Activated T-cell treated with anti-CD3 and anti-CD28 coated beads for 48 hours (primary cell): ENCODE results near the gene RLF.

Experiments used
- DNase-seq: peaks from one replicate; pipeline ENCODE4 v3.0.0-alpha.2; 2020; ENCODE audit warnings: low read depth

Gene RLF

DNA sequence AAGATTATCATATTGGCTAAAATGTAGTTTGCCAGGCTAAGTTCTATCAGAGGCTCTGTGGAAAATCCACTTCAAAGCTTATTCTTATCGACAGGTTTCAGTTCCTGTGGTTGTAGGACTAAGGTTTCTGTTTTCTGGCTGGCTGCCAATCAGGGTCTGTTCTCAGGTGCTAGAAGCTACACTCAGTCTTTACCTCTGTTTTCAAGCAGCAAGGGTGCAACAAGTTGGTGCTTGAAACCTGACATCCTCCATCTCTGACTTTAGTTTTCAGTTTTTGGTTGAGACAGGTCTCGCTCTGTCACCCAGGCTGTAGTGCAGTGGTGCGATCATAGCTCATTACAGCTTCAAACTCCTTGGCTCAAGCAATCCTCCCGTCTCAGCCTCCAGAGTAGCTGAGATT is 71.3 kb downstream of the RLF start:
- peak; percentile 49 for DNase-seq

DNA sequence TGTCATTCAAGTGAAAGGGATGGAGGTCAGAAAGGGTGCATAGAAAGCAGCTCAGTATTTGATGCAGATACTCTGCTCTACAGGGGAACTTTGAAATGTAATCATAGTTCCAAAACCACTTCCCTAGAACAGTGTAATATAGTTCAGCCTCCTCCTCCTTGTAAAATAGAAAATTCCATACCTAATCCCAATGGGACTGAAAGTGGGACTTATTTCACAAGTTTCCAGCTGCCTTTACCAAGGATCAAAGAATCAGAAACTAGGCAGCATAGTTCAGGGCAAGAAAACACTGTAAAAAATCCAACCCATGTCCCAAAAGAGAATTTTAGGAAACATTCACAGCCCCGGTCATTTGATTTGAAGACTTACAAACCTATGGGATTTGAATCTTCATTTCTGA is 78.4 kb downstream of the RLF start:
- DNase-seq = no peak

DNA sequence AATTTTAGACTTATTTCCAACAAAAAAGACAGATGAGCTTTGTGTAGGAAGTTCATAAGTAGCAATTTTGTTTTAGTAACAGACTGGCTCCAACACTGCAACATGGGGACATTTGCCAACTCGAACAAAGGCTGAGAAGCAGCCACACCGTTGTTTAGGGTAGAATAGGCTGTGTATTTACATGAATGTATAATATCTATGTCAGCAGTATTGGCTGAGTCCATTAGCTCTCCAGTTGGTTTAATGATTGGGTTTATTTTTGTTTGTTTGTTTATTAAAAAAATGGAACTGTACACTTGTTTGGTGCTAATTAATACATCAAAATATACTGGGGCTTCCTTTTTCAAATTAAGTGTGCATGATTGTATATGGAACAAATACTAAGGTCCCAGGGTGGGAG is 79.2 kb downstream of the RLF start:
- DNase-seq = no peak

DNA sequence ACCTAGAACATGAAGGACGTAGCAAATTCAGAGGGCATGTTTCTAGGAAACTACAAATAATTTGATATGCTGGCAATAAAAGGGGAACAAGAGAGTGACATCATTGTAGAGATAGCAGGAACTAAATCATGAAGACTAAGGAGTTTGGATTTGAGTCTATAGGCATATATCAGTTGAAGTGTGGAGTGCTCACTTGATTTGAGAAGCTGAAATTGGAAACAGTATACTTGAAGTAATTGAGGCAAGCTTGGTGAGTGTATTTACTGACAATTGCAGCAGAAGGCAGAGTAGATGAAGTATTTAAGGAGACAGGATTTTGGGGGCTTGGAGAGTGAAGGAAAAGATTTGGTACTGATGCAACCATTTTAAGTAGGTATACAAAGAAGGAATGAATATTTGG is 80.2 kb downstream of the RLF start:
- DNase-seq = no peak

DNA sequence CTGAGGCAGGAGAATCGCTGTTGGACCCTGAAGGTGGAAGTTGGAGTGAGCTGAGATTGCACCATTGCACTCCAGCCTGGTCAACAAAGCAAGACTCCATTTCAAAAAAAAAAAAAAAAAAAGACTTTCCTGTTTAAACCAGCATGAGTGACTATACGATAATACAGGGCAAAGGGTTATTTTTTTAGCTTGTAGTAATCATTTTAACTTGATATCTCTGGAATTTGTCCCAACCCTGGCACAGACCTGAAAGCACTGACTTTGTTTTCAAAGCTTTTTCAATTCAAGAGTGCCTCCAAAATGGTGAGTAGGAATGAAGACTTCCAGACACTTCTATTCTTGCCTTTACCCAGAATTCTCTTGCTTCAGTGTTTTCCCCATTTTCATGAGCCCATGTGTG is 82.2 kb downstream of the RLF start:
- DNase-seq = no peak

DNA sequence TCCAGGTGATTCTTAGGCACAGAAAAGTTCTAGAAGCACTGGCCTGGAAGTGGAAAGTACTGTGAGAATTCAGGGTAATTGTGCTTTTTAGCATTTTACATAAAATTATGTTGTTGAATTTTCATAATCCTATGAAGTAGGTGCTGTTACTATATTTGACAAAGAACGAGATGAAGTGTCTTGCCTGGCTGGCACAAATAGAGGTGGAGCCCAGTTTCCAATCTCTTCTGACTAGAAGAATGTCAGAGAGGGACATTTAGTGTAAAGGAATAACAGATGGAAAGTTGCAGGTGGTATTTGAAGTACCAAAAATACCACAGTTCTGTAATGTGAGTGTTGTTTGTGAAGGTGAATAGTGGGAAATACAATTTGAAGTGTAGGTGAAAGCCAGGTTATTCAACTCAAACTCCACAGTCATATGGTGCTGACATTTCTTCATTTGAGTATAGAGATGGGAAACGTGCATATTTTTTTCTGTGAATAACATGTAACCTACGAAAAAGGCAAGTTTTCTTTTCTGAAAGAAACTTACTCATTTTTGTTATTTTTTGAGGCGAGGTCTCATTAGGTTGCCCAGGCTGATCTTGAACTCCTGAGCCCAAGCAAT is 83.1 kb downstream of the RLF start:
- no peak for DNase-seq

DNA sequence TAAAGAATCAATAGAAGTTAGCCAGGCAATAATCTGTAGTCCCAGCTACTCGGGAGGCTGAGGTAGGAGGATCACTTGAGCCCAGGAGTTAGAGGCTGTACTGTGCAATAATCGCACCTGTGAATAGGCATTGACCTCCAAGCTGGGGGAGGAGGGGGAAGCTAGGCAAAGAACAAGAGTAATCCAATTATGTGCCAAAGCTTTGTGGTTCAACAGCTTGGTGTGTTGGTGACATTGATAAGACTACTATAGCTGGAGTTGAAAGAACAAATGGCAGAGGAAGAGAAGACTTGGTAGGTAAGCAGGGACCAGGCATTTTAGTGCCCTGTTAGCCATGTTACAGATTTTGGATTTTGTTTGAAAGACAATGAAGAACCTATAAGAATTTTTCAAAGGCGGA is 84.5 kb downstream of the RLF start:
- DNase-seq = no peak

DNA sequence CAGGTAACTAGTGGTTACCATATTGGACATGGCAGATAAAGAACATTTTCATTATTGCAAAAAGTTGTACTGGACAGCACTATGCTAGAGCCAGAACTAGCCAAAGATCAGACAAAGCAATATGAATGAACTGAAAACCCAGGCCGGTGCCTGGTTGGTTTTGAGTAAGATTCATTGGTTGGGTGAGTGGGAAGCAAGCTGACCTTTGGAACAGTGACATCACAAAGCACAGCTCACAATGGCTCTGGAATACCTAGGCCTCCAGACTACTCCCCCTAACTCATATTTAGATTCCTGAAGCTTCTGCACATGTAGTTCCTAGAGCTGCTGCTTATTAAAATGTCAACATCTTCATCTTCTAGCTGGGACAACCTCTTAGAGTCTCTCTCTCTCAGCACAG is 86.5 kb downstream of the RLF start, which contains the start of gene TMCO2:
Gene TMCO2, plus strand, starts transcription at position 283 of the 400 bp plus-strand sequence. Its CDS starts 57 bp downstream, at position 340.
- DNase-seq = no peak

DNA sequence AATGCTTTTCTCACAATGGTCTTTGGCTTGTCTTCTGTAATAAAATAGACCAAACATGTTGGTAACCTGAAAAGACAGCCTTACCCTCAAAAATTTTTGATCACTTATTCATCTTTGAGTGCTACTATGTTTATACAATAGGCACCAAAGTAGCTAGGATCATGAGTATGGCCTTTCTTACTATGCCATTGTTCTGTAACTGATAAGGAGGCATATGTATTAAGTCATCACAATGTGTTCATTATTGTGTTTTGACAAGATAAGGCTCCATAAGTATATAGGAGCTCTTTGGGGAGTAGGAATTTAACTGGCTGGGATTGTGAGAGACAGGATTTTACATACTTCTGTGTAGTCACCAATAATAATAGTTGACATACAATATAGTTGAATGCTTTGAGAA is 87.2 kb downstream of the RLF start:
- DNase-seq = no peak

DNA sequence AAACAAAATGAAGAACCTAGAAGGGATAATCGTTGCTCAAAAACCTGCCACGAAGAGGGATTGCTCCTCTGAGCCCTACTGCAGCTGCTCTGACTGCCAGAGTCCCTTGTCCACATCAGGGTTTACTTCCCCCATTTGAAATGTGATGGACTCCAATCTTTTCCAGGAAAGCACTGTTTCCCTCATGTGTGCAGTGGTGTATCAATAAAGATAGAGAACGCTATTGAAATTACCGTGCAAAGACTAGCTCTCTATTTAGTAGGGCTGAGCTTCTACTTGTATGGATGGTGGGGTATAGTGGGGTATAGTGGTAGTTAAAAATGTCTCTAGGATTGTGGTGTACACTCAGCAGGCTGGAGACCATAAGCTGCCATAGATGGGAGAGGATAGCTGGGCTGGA is 90.3 kb downstream of the RLF start:
- no peak for DNase-seq

DNA sequence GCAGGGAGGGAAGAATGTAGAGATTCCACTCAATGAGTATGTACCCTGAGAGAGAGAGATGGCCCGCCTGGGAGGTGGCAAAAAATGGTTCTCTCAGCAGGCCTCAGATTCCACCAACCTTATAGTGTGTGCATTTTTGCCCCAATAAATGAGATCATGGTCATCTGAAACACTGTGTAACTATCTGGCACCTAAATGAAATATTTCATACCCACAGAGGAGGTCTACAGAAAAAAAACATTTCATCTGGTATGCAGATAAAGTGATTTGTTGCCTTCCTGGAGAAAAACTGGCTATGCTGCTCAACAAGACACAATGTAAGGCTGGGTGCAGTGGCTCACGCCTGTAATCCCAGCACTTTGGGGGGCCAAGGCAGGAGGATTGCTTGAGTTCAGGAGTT is 91.4 kb downstream of the RLF start:
- no peak for DNase-seq

DNA sequence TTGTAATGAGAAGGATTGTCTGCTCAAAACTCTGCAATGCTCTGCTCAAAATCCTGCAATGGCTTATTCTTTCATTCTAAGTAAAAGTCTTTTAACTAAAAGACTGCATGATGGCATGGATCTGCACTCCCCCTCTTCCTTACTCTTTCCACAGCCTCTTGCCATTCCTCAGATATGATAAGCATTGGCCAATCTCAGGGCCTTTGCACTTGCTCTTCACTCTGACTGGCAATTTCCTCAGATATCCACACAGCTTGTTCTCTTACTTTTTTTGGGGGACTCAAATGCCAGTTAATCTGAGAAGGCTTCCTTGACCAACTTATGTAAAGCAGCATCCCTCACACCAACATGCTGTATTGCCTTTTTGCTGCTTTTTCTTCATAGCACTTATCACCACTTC is 94.0 kb downstream of the RLF start:
- DNase-seq = no peak

DNA sequence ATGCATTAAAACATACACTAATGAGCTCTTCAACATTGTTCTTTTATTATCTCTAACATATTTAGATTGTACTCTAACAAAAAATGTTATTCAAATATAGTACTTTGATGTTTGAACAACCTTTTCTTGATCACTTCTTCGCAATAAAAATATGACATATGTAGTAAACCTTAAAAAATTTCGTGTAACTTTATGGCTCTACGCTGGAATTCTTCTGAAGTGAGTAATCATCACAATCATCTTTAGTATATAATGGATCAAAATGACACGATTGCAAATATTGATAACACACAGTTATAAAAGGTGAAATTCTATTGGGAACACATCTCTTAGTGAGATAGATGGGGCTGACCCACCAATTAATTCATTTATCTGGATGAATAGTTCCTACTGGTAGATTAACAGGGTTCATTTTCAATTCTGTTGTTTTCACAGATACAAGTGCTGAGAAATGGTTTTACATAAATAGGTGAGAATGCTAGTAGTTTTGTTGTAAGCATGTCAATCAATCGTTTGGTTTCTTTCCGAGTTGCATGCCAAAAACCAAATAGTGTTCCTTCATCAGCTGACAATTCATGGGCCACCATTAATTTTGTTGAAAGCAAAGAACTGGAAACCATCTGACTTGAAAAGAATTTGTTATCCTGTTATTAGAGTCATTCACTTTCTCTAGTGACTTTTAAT is 95.4 kb downstream of the RLF start:
- no peak for DNase-seq

DNA sequence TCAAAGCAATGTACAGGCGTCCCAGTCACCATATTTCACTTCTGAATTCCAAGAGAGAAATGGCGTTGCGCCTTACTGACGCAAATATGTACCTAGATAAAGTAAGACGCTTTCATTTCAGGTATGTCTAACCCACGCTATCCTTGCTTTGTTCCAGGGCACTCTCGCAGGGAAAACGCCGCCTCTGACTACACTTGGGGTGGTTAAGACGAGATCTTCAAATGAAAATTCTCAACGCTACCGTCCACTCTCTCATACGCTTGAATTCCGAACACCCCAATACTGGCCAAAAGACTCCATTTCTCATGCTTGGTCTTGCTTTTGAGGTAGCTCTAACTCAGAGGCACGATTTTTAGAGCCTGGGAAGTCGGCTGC is 96.1 kb downstream of the RLF start:
- no peak for DNase-seq

DNA sequence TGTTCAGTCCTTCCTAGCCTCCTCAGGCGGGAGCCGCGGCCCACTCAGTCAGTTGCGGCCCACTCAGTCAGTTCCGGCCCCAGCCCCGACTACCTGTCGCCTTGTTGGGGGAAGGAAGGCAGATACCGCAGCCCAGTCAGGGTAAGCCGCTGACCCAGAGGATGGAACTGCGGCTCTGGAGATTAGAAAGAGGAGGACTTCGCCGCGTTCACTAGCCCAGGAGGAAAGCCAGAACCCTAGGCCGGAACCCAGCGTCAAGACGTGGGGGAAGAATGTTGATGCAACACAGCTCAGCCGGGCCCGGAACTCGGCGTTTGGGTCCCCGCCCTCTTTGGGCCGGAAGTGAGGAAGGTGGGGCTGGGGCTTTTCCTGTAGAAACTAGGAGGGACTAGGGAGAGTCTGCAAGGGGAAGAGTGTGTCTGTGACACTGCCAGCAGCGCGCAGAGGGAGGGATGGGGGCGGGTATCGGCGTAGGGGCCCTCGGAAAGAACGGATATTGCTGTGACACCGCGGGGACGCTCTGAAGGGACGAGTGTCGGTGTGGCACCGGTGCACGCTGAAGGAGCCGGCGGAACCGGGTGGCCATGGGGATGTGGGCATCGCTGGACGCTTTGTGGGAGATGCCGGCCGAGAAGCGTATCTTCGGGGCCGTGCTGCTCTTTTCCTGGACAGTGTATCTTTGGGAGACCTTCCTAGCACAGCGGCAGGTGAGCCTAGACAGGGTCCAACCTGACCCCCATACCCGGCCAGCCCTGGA is 96.7 kb downstream of the RLF start, which contains the start of gene ZMPSTE24:
Gene ZMPSTE24, plus strand, starts transcription at position 549 of the 757 bp plus-strand sequence. Its CDS starts 36 bp downstream, at position 585.
- peak; percentile 93 for DNase-seq

DNA sequence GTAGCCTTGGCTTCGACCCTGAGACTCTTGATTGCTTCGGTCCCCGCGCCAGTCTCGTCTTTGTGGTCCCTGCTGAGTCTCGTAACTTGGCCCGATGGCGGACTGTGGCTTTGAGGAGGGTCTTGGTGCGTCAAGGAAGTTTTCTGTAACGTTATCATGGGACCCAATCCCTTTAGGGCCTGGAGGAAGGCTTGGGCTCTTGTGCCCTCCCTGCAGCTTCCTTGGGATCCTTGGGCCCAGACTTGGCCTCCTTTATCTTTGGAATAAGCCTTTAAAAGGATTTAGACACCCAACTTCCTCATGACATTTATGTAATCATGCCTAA is 97.2 kb downstream of the RLF start:
- DNase-seq = no peak

DNA sequence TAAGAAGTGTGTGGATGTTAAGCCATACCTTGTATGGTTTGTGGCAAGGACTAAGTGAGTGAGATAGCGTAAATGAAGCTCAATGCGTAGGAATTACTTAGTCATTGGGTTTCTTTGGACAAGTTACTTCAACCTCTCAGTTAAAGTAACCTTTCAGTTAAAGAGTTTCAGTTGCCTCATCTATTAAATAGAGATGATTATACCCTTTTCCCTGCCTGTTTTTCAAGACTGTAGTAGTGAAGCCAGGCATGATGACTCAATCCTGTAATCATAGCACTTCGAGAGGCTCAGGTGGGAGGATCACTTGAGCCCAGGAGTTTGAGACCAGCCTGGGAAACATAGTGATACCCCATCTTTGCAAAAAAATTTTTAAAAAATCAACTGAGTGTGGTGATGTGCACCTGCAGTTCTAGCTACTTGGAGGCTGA is 103.2 kb downstream of the RLF start:
- peak; percentile 24 for DNase-seq

DNA sequence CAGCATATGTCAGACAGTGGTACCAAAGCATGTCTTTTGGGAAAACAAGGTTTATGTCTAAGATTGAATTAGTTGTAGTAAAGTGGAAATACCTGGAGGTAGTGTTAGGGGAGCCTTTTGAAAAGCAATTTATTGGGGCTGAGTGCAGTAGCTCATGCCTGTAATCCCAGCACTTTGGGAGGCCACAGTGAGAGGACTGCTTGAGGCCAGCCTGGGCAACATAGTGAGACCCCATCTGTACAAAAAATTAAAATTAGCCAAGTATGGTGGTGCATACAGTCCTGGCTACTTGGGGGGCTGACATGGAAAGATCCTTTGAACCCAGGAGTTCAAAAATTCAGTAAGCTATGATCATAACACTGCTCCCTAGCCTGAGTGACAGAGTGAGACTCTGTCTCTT is 104.1 kb downstream of the RLF start:
- DNase-seq = no peak

DNA sequence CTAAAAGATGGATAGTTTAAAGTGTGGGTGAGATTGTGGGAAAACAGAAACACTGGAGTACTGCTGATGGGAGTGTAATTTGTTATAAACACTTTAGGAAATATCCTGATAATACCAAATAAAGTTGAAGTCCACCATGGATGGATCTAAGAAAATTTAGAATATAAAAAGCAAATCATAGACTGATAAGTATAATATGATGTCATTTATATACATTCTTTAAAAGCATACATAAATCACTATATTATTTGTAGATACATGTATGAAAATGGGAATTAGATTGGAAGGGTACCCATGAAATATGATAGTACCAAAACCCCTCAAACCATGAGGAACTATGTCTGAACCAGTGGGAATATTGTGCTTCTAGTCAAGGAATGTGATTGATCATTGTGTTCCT is 104.7 kb downstream of the RLF start:
- DNase-seq = no peak

DNA sequence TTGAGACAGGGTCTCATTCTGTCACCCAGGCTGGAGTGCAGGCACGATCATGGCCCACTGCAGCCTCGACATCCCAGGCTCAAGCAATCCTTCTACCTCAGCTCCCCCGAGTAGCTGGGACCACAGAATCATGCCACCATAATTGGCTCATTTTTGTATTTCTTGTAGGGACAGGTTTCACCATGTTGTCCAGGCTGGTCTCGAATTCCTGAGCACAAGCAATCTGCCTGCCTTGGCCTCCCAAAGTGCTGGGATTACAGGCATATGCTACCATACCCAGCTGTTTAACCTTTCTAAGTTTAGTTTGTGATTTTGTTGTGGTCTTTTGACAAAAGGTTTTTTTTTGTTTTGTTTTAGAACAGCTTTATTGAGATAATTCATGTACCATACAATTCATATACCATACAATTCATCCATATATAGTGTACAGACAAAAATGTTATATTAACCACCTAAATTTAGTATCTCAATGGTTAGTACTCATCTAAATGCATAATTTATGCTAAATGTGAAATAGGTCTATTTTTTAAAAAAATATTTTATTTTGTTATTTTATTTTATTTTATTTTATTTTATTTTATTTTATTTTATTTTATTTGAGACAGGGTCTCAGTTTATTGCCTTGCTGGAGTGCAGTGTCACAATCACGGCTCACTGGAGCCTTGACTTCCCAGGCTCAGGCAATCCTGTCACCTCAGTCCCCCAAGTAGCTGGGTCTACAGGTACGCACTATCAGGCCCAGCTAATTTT is 105.8 kb downstream of the RLF start:
- no peak for DNase-seq

DNA sequence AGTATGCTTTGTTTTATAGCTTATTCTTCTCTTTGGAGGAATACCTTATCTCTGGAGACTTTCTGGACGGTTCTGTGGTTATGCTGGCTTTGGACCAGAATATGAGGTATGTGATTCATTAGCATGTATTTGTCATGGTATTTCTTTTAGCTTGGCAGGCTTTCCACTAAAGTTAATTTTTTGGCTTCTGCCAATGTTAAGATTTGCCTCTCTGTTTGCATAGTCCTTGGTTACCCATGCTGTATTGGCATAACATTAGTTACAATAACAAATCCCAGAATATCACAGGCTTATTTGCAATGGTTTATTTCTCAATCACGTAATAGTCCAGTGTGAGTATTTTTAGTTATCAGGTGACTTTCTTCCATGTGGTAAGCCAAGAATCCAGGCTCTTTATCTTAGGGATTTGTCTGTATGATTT is 106.6 kb downstream of the RLF start:
- no peak for DNase-seq

DNA sequence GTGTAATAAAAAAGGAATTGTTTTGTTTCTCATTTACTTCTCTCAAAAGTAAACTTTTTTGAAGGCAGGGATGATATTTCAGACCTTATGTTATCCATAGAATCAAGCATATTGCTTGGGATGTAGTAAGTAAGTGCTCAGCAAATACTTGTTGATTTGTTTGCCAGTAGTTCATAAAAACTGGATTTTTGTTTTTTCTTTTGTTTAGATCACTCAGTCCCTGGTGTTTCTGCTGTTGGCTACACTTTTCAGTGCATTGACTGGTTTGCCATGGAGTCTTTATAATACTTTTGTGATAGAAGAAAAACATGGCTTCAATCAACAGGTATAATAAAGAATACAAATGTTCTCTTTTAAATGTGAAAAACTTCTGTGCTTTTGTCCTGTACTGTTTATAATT is 107.0 kb downstream of the RLF start:
- no peak for DNase-seq
